IPS-NIHi11 (cell line): ENCODE results near the gene CHD3.

ENCODE experiments used
- DNase-seq: peaks from one replicate; pipeline ENCODE4 v3.0.0; 2012; ENCODE audit warnings: mixed read lengths, low spot score

Gene CHD3

GRCh38 chr17:7864995-7865650 is 23.5 kb upstream of the CHD3 start:
- DNase-seq, result no peak

DNA sequence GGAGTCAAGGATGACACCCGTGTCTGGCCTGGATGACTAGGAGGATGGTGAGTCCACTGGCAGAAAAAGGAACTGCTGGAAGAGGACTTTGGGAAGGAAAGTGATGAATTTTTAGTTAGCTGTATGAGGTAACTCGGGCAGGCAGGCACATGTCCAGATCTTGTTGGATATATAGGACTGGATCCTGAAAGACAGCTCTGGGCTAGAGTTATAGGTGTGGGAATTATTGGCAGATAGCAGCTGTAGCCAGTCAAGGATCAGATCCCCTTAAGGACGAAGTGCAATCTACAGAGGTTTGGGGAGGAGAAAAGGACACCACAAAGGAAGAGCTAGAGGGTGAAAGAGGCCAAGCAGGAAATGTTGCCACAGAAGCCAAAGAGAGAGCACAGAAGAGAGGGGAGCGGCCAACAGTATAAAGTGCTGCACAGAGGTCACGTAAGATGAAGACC is 20.7 kb upstream of the CHD3 start:
- no peak for DNase-seq

DNA sequence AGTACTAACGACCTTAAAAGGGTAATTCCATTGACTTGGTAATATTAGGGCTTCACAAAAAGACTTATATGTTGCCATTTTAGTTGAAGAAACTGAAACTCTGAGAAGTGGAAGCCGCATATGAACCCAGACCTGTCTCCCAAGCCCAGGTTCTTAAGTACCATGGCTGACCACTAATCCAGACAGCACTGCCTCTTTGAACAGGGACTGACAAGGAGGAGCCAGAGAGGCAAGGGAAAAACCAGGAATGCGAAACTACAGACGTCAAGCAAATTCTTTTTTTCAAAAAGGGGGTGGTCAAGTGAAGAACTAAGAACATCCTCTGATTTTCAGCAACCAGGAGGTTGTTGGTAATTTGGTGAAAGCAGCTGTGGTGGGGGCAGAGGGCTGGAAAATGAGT is 15.5 kb upstream of the CHD3 start:
- DNase-seq, result no peak

- no peak for DNase-seq
Measured at GRCh38 chr17:7875804-7876370, 12.7 kb upstream of the CHD3 start.

- no peak for DNase-seq
Measured at GRCh38 chr17:7878234-7878633, 10.4 kb upstream of the CHD3 start.

DNA sequence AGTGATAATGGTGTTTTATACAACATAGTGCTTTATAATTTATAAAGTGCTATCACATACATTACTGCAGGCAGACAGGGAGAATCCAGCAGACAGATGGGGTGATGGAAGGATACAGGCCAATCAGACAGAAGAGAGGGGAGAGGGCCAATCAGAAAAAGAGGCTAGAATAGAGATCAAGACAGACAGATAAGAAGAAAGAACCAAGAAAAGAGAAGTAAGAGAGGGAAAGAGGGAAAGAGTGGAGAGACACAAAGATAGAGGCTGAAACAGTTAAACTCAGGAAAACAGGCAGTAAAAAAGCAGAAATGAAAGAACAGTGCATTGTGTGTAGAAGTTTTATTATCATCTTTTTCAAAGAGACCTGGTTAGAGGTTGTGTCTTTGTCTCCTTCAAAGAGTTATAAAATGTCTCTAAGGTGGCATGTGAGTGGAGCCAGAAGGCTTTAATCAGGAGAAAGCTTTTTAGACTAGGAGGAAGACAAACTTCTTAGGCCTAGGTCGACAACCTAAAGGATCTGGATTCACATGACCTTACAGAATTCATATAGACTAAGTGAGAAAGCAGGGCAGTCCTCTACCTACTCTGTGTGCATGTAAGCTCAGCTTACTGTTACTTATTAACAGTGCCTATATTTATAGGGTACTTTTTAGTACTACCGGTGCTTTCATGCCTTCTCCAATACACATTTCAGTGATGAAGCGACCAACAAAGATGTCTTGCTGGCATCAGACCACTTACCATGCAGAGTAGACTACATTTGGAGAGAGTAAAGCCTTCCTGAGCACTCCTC is 8.3 kb upstream of the CHD3 start:
- DNase-seq, result no peak

- DNase-seq, result no peak
Measured at GRCh38 chr17:7881276-7882054, 7.1 kb upstream of the CHD3 start.

GRCh38 chr17:7882068-7882467 is 6.5 kb upstream of the CHD3 start:
- DNase-seq, result no peak

- no peak for DNase-seq
Measured at GRCh38 chr17:7882629-7883028, 6.0 kb upstream of the CHD3 start.

- no peak for DNase-seq
Measured at GRCh38 chr17:7883781-7884386, 4.7 kb upstream of the CHD3 start.

- DNase-seq, result peak; percentile 44
Measured at GRCh38 chr17:7884581-7885366, 3.8 kb upstream of the CHD3 start.

- peak; percentile 81 for DNase-seq
Measured at GRCh38 chr17:7885367-7886226, 3.0 kb upstream of the CHD3 start.

GRCh38 chr17:7886227-7887037 is 2.2 kb upstream of the CHD3 start:
- peak; percentile 54 for DNase-seq

GRCh38 chr17:7887038-7887481 is 1.5 kb upstream of the CHD3 start:
- DNase-seq, result no peak

- DNase-seq, result peak; percentile 89
Measured at GRCh38 chr17:7887482-7888183, 956 bp upstream of the CHD3 start.

DNA sequence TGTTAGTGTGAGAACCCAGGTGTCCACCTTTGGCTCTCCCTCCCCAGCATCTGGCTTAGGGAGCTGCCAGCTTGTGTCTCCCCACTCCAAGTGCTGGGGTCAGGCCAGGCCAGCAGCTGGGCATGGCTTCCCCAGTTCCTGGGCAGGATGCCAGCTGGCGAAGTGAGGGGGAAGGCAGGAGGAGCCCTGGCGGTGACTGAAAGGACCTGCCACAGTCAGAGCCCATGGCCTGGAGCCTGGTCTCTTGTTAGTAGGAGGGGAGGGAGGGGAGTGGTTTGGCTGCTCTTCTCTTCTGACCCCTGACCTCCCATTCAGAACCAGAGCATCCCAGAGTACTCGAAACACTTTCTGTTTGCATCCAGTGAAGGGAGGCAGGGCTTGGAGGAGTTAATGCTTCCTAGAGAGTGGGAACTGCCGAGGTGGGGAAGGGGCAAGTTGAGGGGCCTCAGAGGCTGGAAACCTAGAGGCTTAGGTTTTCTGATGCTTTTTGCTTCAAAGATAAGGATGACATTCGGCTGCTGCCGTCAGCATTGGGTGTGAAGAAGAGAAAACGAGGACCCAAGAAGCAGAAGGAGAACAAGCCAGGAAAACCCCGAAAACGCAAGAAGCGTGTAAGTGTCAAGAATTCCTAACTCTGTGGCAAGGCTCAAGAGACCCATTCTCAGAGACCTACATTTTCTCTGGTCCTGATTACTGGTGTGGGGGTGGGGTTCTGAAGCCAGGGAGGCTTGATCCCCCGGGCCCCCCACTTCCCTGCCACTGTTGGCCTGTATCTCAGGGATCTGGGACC is 772 bp downstream of the CHD3 start:
- peak; percentile 76 for DNase-seq

DNA sequence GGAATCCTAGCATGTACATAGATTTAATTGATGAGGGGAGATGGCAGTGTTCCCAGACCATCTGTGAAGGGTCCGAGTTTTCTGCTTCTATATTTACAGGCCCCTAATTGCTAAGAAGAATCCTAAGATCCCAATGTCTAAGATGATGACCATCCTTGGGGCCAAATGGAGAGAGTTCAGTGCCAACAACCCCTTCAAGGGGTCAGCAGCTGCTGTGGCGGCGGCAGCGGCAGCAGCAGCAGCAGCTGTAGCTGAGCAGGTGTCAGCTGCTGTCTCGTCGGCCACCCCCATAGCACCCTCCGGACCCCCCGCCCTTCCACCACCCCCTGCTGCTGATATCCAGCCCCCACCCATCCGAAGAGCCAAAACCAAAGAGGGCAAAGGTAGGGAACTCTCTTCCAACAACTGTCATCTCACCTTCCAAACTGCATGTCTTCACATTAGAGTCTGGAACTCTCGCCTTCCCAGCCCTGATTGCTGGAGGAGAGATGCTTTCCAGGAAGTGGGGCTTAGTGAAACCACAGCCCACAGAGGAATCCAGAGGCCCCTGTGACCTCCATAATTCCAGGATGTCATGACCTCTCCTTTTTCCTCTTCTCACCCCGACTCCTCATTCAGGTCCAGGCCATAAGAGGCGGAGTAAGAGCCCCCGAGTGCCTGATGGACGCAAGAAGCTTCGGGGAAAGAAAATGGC is 4.7 kb downstream of the CHD3 start:
- no peak for DNase-seq
